Jurkat, Clone E6-1 (cell line): ENCODE results near the gene PRKAA1.
"Not testable (repeated sequence)": the region's sequence is repeated elsewhere in the genome, so short reads cannot be mapped to it uniquely, and the experiment has no call there.

ENCODE experiments used
- DNase-seq: peaks from one replicate; pipeline ENCODE4 v3.0.0-alpha.2; 2011; ENCODE audit warnings: low read depth, low spot score
- H3K4me3 ChIP-seq: 2 replicates; pipeline ENCODE4 v1.5.1; 2011; ENCODE audit warnings: mild to moderate bottlenecking, low read length, control low read depth, moderate library complexity

Gene PRKAA1

GRCh38 chr5:40746703-40747102, 51.5 kb downstream of the PRKAA1 start:
- no peak for DNase-seq
- H3K4me3 ChIP-seq, result no peak overlapping the region

- no peak overlapping the region for H3K4me3 ChIP-seq
- no peak for DNase-seq
Observed at GRCh38 chr5:40743771-40744170, 54.4 kb downstream of the PRKAA1 start.

- DNase-seq, result no peak
- H3K4me3 ChIP-seq, result no peak overlapping the region
Observed at GRCh38 chr5:40738502-40738901, 59.7 kb downstream of the PRKAA1 start.

GRCh38 chr5:40736103-40736875, 61.9 kb downstream of the PRKAA1 start:
- H3K4me3 ChIP-seq, result no peak overlapping the region
- DNase-seq, result peak; percentile 60

GRCh38 chr5:40735609-40736008, 62.6 kb downstream of the PRKAA1 start:
- no peak overlapping the region for H3K4me3 ChIP-seq
- no peak for DNase-seq

- H3K4me3 ChIP-seq, result no peak overlapping the region
- DNase-seq, result no peak
Observed at GRCh38 chr5:40734986-40735385, 63.2 kb downstream of the PRKAA1 start.

- no peak overlapping the region for H3K4me3 ChIP-seq
- DNase-seq, result no peak
Observed at GRCh38 chr5:40733879-40734563, 64.2 kb downstream of the PRKAA1 start.

GRCh38 chr5:40733434-40733833, 64.7 kb downstream of the PRKAA1 start:
- DNase-seq, result no peak
- H3K4me3 ChIP-seq, result no peak overlapping the region

- H3K4me3 ChIP-seq, DNase-seq: not testable (repeated sequence)
Observed at GRCh38 chr5:40722497-40722911, 75.7 kb downstream of the PRKAA1 start.

GRCh38 chr5:40720069-40720468, 78.1 kb downstream of the PRKAA1 start:
- H3K4me3 ChIP-seq, result no peak overlapping the region
- DNase-seq, result no peak

GRCh38 chr5:40717281-40717680, 80.9 kb downstream of the PRKAA1 start:
- DNase-seq, result no peak
- H3K4me3 ChIP-seq, result no peak overlapping the region

- no peak for DNase-seq
- no peak overlapping the region for H3K4me3 ChIP-seq
Observed at GRCh38 chr5:40716590-40716989, 81.6 kb downstream of the PRKAA1 start.

- no peak for DNase-seq
- H3K4me3 ChIP-seq, result no peak overlapping the region
Observed at GRCh38 chr5:40716000-40716399, 82.2 kb downstream of the PRKAA1 start.

- DNase-seq, result no peak
- H3K4me3 ChIP-seq, result no peak overlapping the region
Observed at GRCh38 chr5:40714001-40714400, 84.2 kb downstream of the PRKAA1 start.

- not testable (repeated sequence) for H3K4me3 ChIP-seq, DNase-seq
Observed at GRCh38 chr5:40710575-40710974, 87.6 kb downstream of the PRKAA1 start.
